Activated CD8-positive, alpha-beta T cell treated with anti-CD3 and anti-CD28 coated beads, Interleukin-2, amount 10 ng/mL, durations not matched to agents 7 days and 5 days (primary cell): ENCODE results near the gene RYR2. TPM values are rescaled to one million over a fixed set of nuclear protein-coding genes. Genes with fewer than 3 reads are reported as not detected.

Source experiments
- ATAC-seq: fragments of 150-1000 bp; cut with Tn5 transposase; one replicate; pipeline ENCODE4 v1.10.0; 2021; ENCODE audit warnings: moderate library complexity
- CTCF ChIA-PET: fragments of 350-600 bp; sonication (Branson Sonifier 250); formaldehyde crosslinking; loops from one replicate; lab custom pipeline; 2021; ENCODE audit warnings: antibody characterized with exemption; lab: Charles Lee
- POLR2A ChIA-PET: fragments of 350-600 bp; sonication (Branson Sonifier 250); formaldehyde crosslinking; loops from one replicate; lab custom pipeline; 2021; ENCODE audit warnings: antibody characterized with exemption; lab: Charles Lee
- DNase-seq: peaks from one replicate; pipeline ENCODE4 v3.0.0-alpha.2; 2020
- H3K27ac Mint-ChIP-seq: one replicate; pipeline ENCODE4 v1.8.0; 2021; ENCODE audit warnings: mild to moderate bottlenecking, mixed read lengths
- H3K27me3 Mint-ChIP-seq: one replicate; pipeline ENCODE4 v1.8.0; 2021; ENCODE audit warnings: low read depth, mixed read lengths
- H3K36me3 Mint-ChIP-seq: one replicate; pipeline ENCODE4 v1.8.0; 2021; ENCODE audit warnings: low read depth, mixed read lengths
- H3K4me1 Mint-ChIP-seq: one replicate; pipeline ENCODE4 v1.8.0; 2021; ENCODE audit warnings: low read depth, mixed read lengths
- H3K4me3 Mint-ChIP-seq: one replicate; pipeline ENCODE4 v1.8.0; 2021; ENCODE audit warnings: mild to moderate bottlenecking, mixed read lengths
- H3K9me3 Mint-ChIP-seq: one replicate; pipeline ENCODE4 v1.8.0; 2022; ENCODE audit warnings: mixed read lengths; ENCODE audit not compliant: insufficient read depth
- total RNA-seq, 2 experiments: library from RNA; stranded (reverse); gene quantifications; one replicate each; pipeline ENCODE4 v1.2.3, GENCODE V29; 2021

RYR2 gene
- total RNA-seq, 2 experiments from 2014 or later, result not detected

GRCh38 chr1:237681210-237681609 lies 639.2 kb downstream of the RYR2 start:
- Mint-ChIP-seq H3K27ac (no peak overlapping the region), H3K27me3 (no peaks in the 10 kb centered on the region), H3K36me3 (no peaks in the 10 kb centered on the region), H3K4me1 (no peaks in the 10 kb centered on the region), H3K9me3 (peaks cover 4% of the 10 kb centered on the region), H3K4me3 (no peak overlapping the region)
- ATAC-seq (no peak), DNase-seq (no peak)
- ChIA-PET CTCF (no interaction called here), POLR2A (no interaction called here)

- no peak overlapping the region for H3K4me3 Mint-ChIP-seq
- H3K9me3 Mint-ChIP-seq, result peaks cover 4% of the 10 kb centered on the region
- ChIA-PET POLR2A (no interaction called here), CTCF (no interaction called here)
- no peak for DNase-seq
- no peaks in the 10 kb centered on the region for H3K27me3 Mint-ChIP-seq
- H3K4me1 Mint-ChIP-seq, result no peaks in the 10 kb centered on the region
- no peaks in the 10 kb centered on the region for H3K36me3 Mint-ChIP-seq
- no peak overlapping the region for H3K27ac Mint-ChIP-seq
- no peak for ATAC-seq
These were observed 642.3 kb downstream of the RYR2 start for GRCh38 chr1:237684236-237684635.

- ATAC-seq (no peak), DNase-seq (no peak)
- Mint-ChIP-seq H3K27ac (no peak overlapping the region), H3K4me1 (no peaks in the 10 kb centered on the region), H3K4me3 (no peak overlapping the region), H3K36me3 (no peaks in the 10 kb centered on the region), H3K9me3 (peaks cover 4% of the 10 kb centered on the region), H3K27me3 (no peaks in the 10 kb centered on the region)
- ChIA-PET CTCF (no interaction called here), POLR2A (no interaction called here)
These were observed 643.6 kb downstream of the RYR2 start for GRCh38 chr1:237685551-237685950.

GRCh38 chr1:237687804-237688203 lies 645.8 kb downstream of the RYR2 start:
- Mint-ChIP-seq H3K27me3 (no peaks in the 10 kb centered on the region), H3K36me3 (no peaks in the 10 kb centered on the region), H3K9me3 (peaks cover 4% of the 10 kb centered on the region), H3K4me3 (no peak overlapping the region), H3K27ac (no peak overlapping the region), H3K4me1 (no peaks in the 10 kb centered on the region)
- ATAC-seq (no peak), DNase-seq (no peak)
- ChIA-PET CTCF (no interaction called here), POLR2A (no interaction called here)

- no peaks in the 10 kb centered on the region for H3K9me3 Mint-ChIP-seq
- H3K27ac Mint-ChIP-seq, result no peak overlapping the region
- POLR2A ChIA-PET, result no interaction called here
- ATAC-seq (no peak), DNase-seq (no peak)
- no peaks in the 10 kb centered on the region for H3K27me3 Mint-ChIP-seq
- no peaks in the 10 kb centered on the region for H3K36me3 Mint-ChIP-seq
- no peaks in the 10 kb centered on the region for H3K4me1 Mint-ChIP-seq
- no peak overlapping the region for H3K4me3 Mint-ChIP-seq
- CTCF ChIA-PET, result no interaction called here
These were observed 648.7 kb downstream of the RYR2 start for GRCh38 chr1:237690656-237691055.

- DNase-seq, result no peak
- ATAC-seq, result no peak
- ChIA-PET POLR2A (no interaction called here), CTCF (no interaction called here)
- no peak overlapping the region for H3K27ac Mint-ChIP-seq
- no peaks in the 10 kb centered on the region for H3K9me3 Mint-ChIP-seq
- H3K27me3 Mint-ChIP-seq, result no peaks in the 10 kb centered on the region
- H3K36me3 Mint-ChIP-seq, result no peaks in the 10 kb centered on the region
- H3K4me3 Mint-ChIP-seq, result no peak overlapping the region
- H3K4me1 Mint-ChIP-seq, result no peaks in the 10 kb centered on the region
These were observed 650.3 kb downstream of the RYR2 start for GRCh38 chr1:237692255-237692654.

- ChIA-PET CTCF (no interaction called here), POLR2A (no interaction called here)
- DNase-seq (no peak), ATAC-seq (no peak)
- Mint-ChIP-seq H3K4me3 (no peak overlapping the region), H3K4me1 (no peaks in the 10 kb centered on the region), H3K27me3 (no peaks in the 10 kb centered on the region), H3K27ac (no peak overlapping the region), H3K9me3 (no peaks in the 10 kb centered on the region), H3K36me3 (no peaks in the 10 kb centered on the region)
These were observed 653.9 kb downstream of the RYR2 start for GRCh38 chr1:237695878-237696277.

- H3K4me1 Mint-ChIP-seq, result no peaks in the 10 kb centered on the region
- no peaks in the 10 kb centered on the region for H3K36me3 Mint-ChIP-seq
- ATAC-seq (no peak), DNase-seq (no peak)
- H3K27ac Mint-ChIP-seq, result no peak overlapping the region
- no peaks in the 10 kb centered on the region for H3K9me3 Mint-ChIP-seq
- no peak overlapping the region for H3K4me3 Mint-ChIP-seq
- H3K27me3 Mint-ChIP-seq, result no peaks in the 10 kb centered on the region
- CTCF ChIA-PET, result no interaction called here
- POLR2A ChIA-PET, result no interaction called here
These were observed 658.2 kb downstream of the RYR2 start for GRCh38 chr1:237700181-237700580.

GRCh38 chr1:237701534-237701933 lies 659.5 kb downstream of the RYR2 start:
- ATAC-seq (no peak), DNase-seq (no peak)
- Mint-ChIP-seq H3K4me3 (no peak overlapping the region), H3K27me3 (no peaks in the 10 kb centered on the region), H3K27ac (no peak overlapping the region), H3K9me3 (no peaks in the 10 kb centered on the region), H3K4me1 (no peaks in the 10 kb centered on the region), H3K36me3 (no peaks in the 10 kb centered on the region)
- ChIA-PET CTCF (no interaction called here), POLR2A (no interaction called here)

GRCh38 chr1:237702161-237702560 lies 660.2 kb downstream of the RYR2 start:
- DNase-seq (no peak), ATAC-seq (no peak)
- no peaks in the 10 kb centered on the region for H3K36me3 Mint-ChIP-seq
- H3K9me3 Mint-ChIP-seq, result no peaks in the 10 kb centered on the region
- H3K27ac Mint-ChIP-seq, result no peak overlapping the region
- H3K4me3 Mint-ChIP-seq, result no peak overlapping the region
- CTCF ChIA-PET, result no interaction called here
- H3K27me3 Mint-ChIP-seq, result no peaks in the 10 kb centered on the region
- POLR2A ChIA-PET, result no interaction called here
- no peaks in the 10 kb centered on the region for H3K4me1 Mint-ChIP-seq

GRCh38 chr1:237705462-237705861 lies 663.5 kb downstream of the RYR2 start:
- Mint-ChIP-seq H3K27me3 (no peaks in the 10 kb centered on the region), H3K4me1 (no peaks in the 10 kb centered on the region), H3K27ac (no peak overlapping the region), H3K4me3 (no peak overlapping the region), H3K9me3 (peaks cover 5% of the 10 kb centered on the region), H3K36me3 (no peaks in the 10 kb centered on the region)
- no peak for DNase-seq
- ChIA-PET CTCF (no interaction called here), POLR2A (no interaction called here)
- no peak for ATAC-seq

- H3K36me3 Mint-ChIP-seq, result no peaks in the 10 kb centered on the region
- no peak overlapping the region for H3K4me3 Mint-ChIP-seq
- no peak for DNase-seq
- H3K27ac Mint-ChIP-seq, result no peak overlapping the region
- CTCF ChIA-PET, result no interaction called here
- POLR2A ChIA-PET, result no interaction called here
- no peaks in the 10 kb centered on the region for H3K27me3 Mint-ChIP-seq
- no peaks in the 10 kb centered on the region for H3K4me1 Mint-ChIP-seq
- no peak for ATAC-seq
- peaks cover 5% of the 10 kb centered on the region for H3K9me3 Mint-ChIP-seq
These were observed 667.4 kb downstream of the RYR2 start for GRCh38 chr1:237709355-237709754.

- H3K27me3 Mint-ChIP-seq, result no peaks in the 10 kb centered on the region
- peaks cover 5% of the 10 kb centered on the region for H3K9me3 Mint-ChIP-seq
- no peaks in the 10 kb centered on the region for H3K36me3 Mint-ChIP-seq
- DNase-seq, result no peak
- H3K4me1 Mint-ChIP-seq, result no peaks in the 10 kb centered on the region
- ChIA-PET POLR2A (no interaction called here), CTCF (no interaction called here)
- ATAC-seq, result no peak
- no peak overlapping the region for H3K27ac Mint-ChIP-seq
- H3K4me3 Mint-ChIP-seq, result no peak overlapping the region
These were observed 669.3 kb downstream of the RYR2 start for GRCh38 chr1:237711281-237711680.
